Suppressor macrophage treated with lipopolysaccharide for 4 hours (primary cell): ENCODE data around the gene TIE1.
A peak's percentile ranks its signal among the peaks of the same experiment; 100 is the strongest.
"Not testable (repeated sequence)": the region's sequence is repeated elsewhere in the genome, so short reads cannot be mapped to it uniquely, and the experiment has no call there.

ENCODE experiments used
- DNase-seq: peaks from one replicate; pipeline ENCODE4 v3.0.0-alpha.2; 2020

The TIE1 gene

GRCh38 chr1:43363935-43364525 lies 63.2 kb downstream of the TIE1 start:
- no peak for DNase-seq

- no peak for DNase-seq
Observed at GRCh38 chr1:43365678-43366077, 64.9 kb downstream of the TIE1 start.

- no peak for DNase-seq
Observed at GRCh38 chr1:43366179-43366578, 65.4 kb downstream of the TIE1 start.

GRCh38 chr1:43366601-43367025 lies 65.8 kb downstream of the TIE1 start:
- no peak for DNase-seq

GRCh38 chr1:43367026-43367903 lies 66.5 kb downstream of the TIE1 start:
- peak; percentile 29 for DNase-seq

GRCh38 chr1:43367904-43368645 lies 67.3 kb downstream of the TIE1 start, which contains the start of gene ELOVL1:
Gene ELOVL1 (minus strand): TSS chr1:43368011. CDS start chr1:43365609, 2,402 bp downstream.
- peak; percentile 97 for DNase-seq

GRCh38 chr1:43368646-43369020 lies 67.9 kb downstream of the TIE1 start:
- no peak for DNase-seq

GRCh38 chr1:43369779-43370178 lies 69.0 kb downstream of the TIE1 start:
- DNase-seq: not testable (repeated sequence)

GRCh38 chr1:43370564-43370963 lies 69.8 kb downstream of the TIE1 start:
- no peak for DNase-seq

- DNase-seq: no peak
Observed at GRCh38 chr1:43372172-43372571, 71.4 kb downstream of the TIE1 start.
